H9 (cell line): ENCODE results near the gene KRTAP2-3. TPM values are rescaled to one million over a fixed set of nuclear protein-coding genes. Genes with fewer than 3 reads are reported as not detected.
"Not testable (repeated sequence)": the region's sequence is repeated elsewhere in the genome, so short reads cannot be mapped to it uniquely, and the experiment has no call there.

Source experiments
- DNase-seq: peaks from one replicate; pipeline ENCODE4 v3.0.0-alpha.2; 2017
- H2AFZ ChIP-seq: one replicate; pipeline ENCODE4 v1.6.1; 2013; ENCODE audit warnings: mild to moderate bottlenecking, low read length, control low read depth, moderate library complexity
- H2AK5ac ChIP-seq: 2 replicates; pipeline ENCODE4 v1.6.1; 2013; ENCODE audit warnings: low read length, control low read depth, mixed read lengths; ENCODE audit not compliant: insufficient read length
- H2BK120ac ChIP-seq: one replicate; pipeline ENCODE4 v1.6.1; 2013; ENCODE audit warnings: low read depth, mild to moderate bottlenecking, low read length, control low read depth, inconsistent platforms; ENCODE audit not compliant: poor library complexity, severe bottlenecking
- H2BK12ac ChIP-seq: 2 replicates; pipeline ENCODE4 v1.6.1; 2013; ENCODE audit warnings: low read length, control low read depth, mixed read lengths, low read depth; ENCODE audit not compliant: insufficient read length
- H2BK15ac ChIP-seq: 2 replicates; pipeline ENCODE4 v1.6.1; 2013; ENCODE audit warnings: low read depth, low read length, control low read depth
- H2BK20ac ChIP-seq: one replicate; pipeline ENCODE4 v1.6.1; 2013; ENCODE audit warnings: low read depth, mild to moderate bottlenecking, low read length, control low read depth, inconsistent platforms; ENCODE audit not compliant: poor library complexity, severe bottlenecking
- H2BK5ac ChIP-seq: 2 replicates; pipeline ENCODE4 v1.6.1; 2013; ENCODE audit warnings: low read length, control low read depth, mixed read lengths; ENCODE audit not compliant: insufficient read length
- H3K14ac ChIP-seq: 2 replicates; pipeline ENCODE4 v1.6.1; 2013; ENCODE audit warnings: low read length, control low read depth; ENCODE audit not compliant: insufficient read depth
- H3K18ac ChIP-seq: 2 replicates; pipeline ENCODE4 v1.6.1; 2013; ENCODE audit warnings: low read depth, mild to moderate bottlenecking, mixed read lengths, low read length, control low read depth; ENCODE audit not compliant: insufficient read length
- H3K23ac ChIP-seq: 2 replicates; pipeline ENCODE4 v1.6.1; 2013; ENCODE audit warnings: low read length, control low read depth, mixed read lengths, low read depth; ENCODE audit not compliant: insufficient read length
- H3K23me2 ChIP-seq: 2 replicates; pipeline ENCODE4 v1.6.1; 2013; ENCODE audit warnings: low read depth, mild to moderate bottlenecking, mixed read lengths, low read length, control low read depth; ENCODE audit not compliant: insufficient read length, poor library complexity, severe bottlenecking
- H3K27ac ChIP-seq: 2 replicates; pipeline ENCODE4 v1.5.1; 2013; ENCODE audit warnings: low read length, control low read depth, mixed read lengths, low read depth; ENCODE audit not compliant: insufficient read length
- H3K27me3 ChIP-seq: 2 replicates; pipeline ENCODE4 v1.6.1; 2013; ENCODE audit warnings: low read length, control low read depth, inconsistent platforms; ENCODE audit not compliant: insufficient read depth
- H3K4ac ChIP-seq: 2 replicates; pipeline ENCODE4 v1.6.1; 2013; ENCODE audit warnings: low read depth, mild to moderate bottlenecking, control low read depth, inconsistent platforms, low read length, moderate library complexity
- H3K4me1 ChIP-seq: 2 replicates; pipeline ENCODE4 v1.6.1; 2013; ENCODE audit warnings: low read length, control low read depth, inconsistent platforms; ENCODE audit not compliant: insufficient read depth
- H3K4me2 ChIP-seq: 2 replicates; pipeline ENCODE4 v1.6.1; 2013; ENCODE audit warnings: low read length, control low read depth, mixed read lengths; ENCODE audit not compliant: insufficient read length, insufficient read depth
- H3K56ac ChIP-seq: 2 replicates; pipeline ENCODE4 v1.6.1; 2013; ENCODE audit warnings: low read depth, mild to moderate bottlenecking, mixed read lengths, low read length, control low read depth; ENCODE audit not compliant: insufficient read length
- H3K79me1 ChIP-seq: 2 replicates; pipeline ENCODE4 v1.6.1; 2013; ENCODE audit warnings: low read depth, mild to moderate bottlenecking, moderate library complexity, low read length, control low read depth, inconsistent platforms; ENCODE audit not compliant: insufficient read depth, poor library complexity, severe bottlenecking
- H3K79me2 ChIP-seq: 2 replicates; pipeline ENCODE4 v1.6.1; 2013; ENCODE audit warnings: low read length, control low read depth, inconsistent platforms; ENCODE audit not compliant: insufficient read depth
- H3K9ac ChIP-seq: 2 replicates; pipeline ENCODE4 v1.6.1; 2013; ENCODE audit warnings: low read length, control low read depth, mixed read lengths; ENCODE audit not compliant: insufficient read length; ENCODE audit errors: extremely low read depth
- H3K9me3 ChIP-seq: one replicate; pipeline ENCODE4 v1.6.1; 2013; ENCODE audit warnings: low read depth, low read length, inconsistent platforms; ENCODE audit not compliant: control insufficient read depth
- H3T11ph ChIP-seq: one replicate; pipeline ENCODE4 v1.6.1; 2013; ENCODE audit warnings: mild to moderate bottlenecking, low read length, control low read depth, inconsistent platforms
- H4K20me1 ChIP-seq: one replicate; pipeline ENCODE4 v1.6.1; 2013; ENCODE audit not compliant: control insufficient read depth, insufficient read length, insufficient read depth
- H4K5ac ChIP-seq: 2 replicates; pipeline ENCODE4 v1.6.1; 2013; ENCODE audit warnings: low read depth, mild to moderate bottlenecking, mixed read lengths, low read length, control low read depth; ENCODE audit not compliant: insufficient read length
- H4K8ac ChIP-seq: replicated peaks from 2 replicates; pipeline ENCODE4 v1.6.1; 2013; ENCODE audit warnings: low read length, control low read depth, mixed read lengths, low read depth; ENCODE audit not compliant: insufficient read length
- H4K91ac ChIP-seq: 2 replicates; pipeline ENCODE4 v1.6.1; 2013; ENCODE audit warnings: low read depth, mild to moderate bottlenecking, moderate library complexity, mixed read lengths, low read length, control low read depth; ENCODE audit not compliant: insufficient read length
- H3K27ac Mint-ChIP-seq, 3 experiments: 2 replicates in 2 of 3; 3 replicates in 1 of 3; pipeline ENCODE4 v1.8.0; 2020 to 2021; ENCODE audit warnings: mixed read lengths in 3 of 3, mild to moderate bottlenecking in 1 of 3, moderate library complexity in 1 of 3
- H3K27me3 Mint-ChIP-seq: 2 replicates; pipeline ENCODE4 v1.8.0; 2021; ENCODE audit warnings: low read depth, mild to moderate bottlenecking, moderate library complexity, mixed read lengths
- H3K36me3 Mint-ChIP-seq, 3 experiments: 2 replicates in 2 of 3; 3 replicates in 1 of 3; pipeline ENCODE4 v1.8.0; 2020 to 2021; ENCODE audit warnings: low read depth in 3 of 3, mixed read lengths in 3 of 3; ENCODE audit not compliant: insufficient read depth in 1 of 3
- H3K4me1 Mint-ChIP-seq, 2 experiments: 2 replicates each; pipeline ENCODE4 v1.8.0; 2020; ENCODE audit warnings: mixed read lengths in 2 of 2
- H3K4me3 Mint-ChIP-seq, 2 experiments: 2 replicates in 1 of 2; 3 replicates in 1 of 2; pipeline ENCODE4 v1.8.0; 2020 to 2021; ENCODE audit warnings: mild to moderate bottlenecking in 2 of 2, mixed read lengths in 2 of 2, moderate library complexity in 1 of 2
- H3K9me3 Mint-ChIP-seq, 2 experiments: 2 replicates in 1 of 2; 3 replicates in 1 of 2; pipeline ENCODE4 v1.8.0; 2020; ENCODE audit warnings: mild to moderate bottlenecking in 2 of 2, mixed read lengths in 2 of 2, moderate library complexity in 1 of 2
- CTCF ChIP-seq: fragments of 200-600 bp; sonication (generic); conservative IDR thresholded peaks from 3 replicates; pipeline ENCODE4 v1.8.0; 2021; ENCODE audit warnings: antibody characterized with exemption, mild to moderate bottlenecking
- WGBS: extraction: QIAGEN DNeasy Blood & Tissue Kit; methylation state at CpG from one replicate; pipeline ENCODE4 v1.1.7; 2013; ENCODE audit warnings: missing lambda C conversion rate, low lambda C conversion rate, mixed read lengths; ENCODE audit not compliant: insufficient read length; ENCODE audit errors: extremely low coverage; 5-methylcytosine and 5-hydroxymethylcytosine counted together
- total RNA-seq: library from RNA; stranded (reverse); gene quantifications from 2 replicates; pipeline ENCODE4 v1.2.1, GENCODE V29; 2021

The KRTAP2-3 gene
- total RNA-seq, 1 experiment from 2014 or later: not detected

- Histone ChIP-seq H4K8ac (no peak overlapping the region), H4K20me1 (no peaks in the 10 kb centered on the region), H3K4me2 (no peak overlapping the region), H3K18ac (no peak overlapping the region), H2AK5ac (no peak overlapping the region), H3K27ac (no peak overlapping the region), H3K79me2 (no peaks in the 10 kb centered on the region), H2BK20ac (no peak overlapping the region), H3K23ac (no peak overlapping the region), H3K4ac (no peak overlapping the region), H3K56ac (no peak overlapping the region), H3K14ac (no peak overlapping the region), H2BK15ac (no peak overlapping the region), H3K9me3 (no peaks in the 10 kb centered on the region), H3K4me1 (no peaks in the 10 kb centered on the region), H2BK5ac (no peak overlapping the region), H3K23me2 (no peaks in the 10 kb centered on the region), H2BK12ac (no peak overlapping the region), H3K27me3 (no peaks in the 10 kb centered on the region), H4K91ac (no peak overlapping the region), H2BK120ac (no peak overlapping the region), H2AFZ (no peak overlapping the region), H3K9ac (no peak overlapping the region), H3T11ph (no peak overlapping the region), H3K79me1 (no peaks in the 10 kb centered on the region), H4K5ac (no peak overlapping the region)
- Mint-ChIP-seq H3K27me3 (no peaks in the 10 kb centered on the region), H3K4me1 (peaks cover 4 to 13% of the 10 kb centered on the region in 2 experiments), H3K27ac (no peak overlapping the region), H3K9me3 (no peaks in the 10 kb centered on the region; a peak in 1 of 5 replicates), H3K36me3 (no peaks in the 10 kb centered on the region; a peak in 1 of 7 replicates), H3K4me3 (no peak overlapping the region)
- WGBS: no CpG with 5 or more reads among the region's 1 CpG
- TF ChIP-seq CTCF: no peak
- no peak for DNase-seq
These were observed 2.0 kb upstream of the KRTAP2-3 start for GRCh38 chr17:41061964-41062363.

GRCh38 chr17:41059276-41060051 lies 450 bp downstream of the KRTAP2-3 start:
- H3K23me2 ChIP-seq, H3K27me3 ChIP-seq, H2BK5ac ChIP-seq, H3K9ac ChIP-seq, H3K4me2 ChIP-seq, H2BK120ac ChIP-seq, H3K27ac Mint-ChIP-seq, H3K14ac ChIP-seq, H2BK15ac ChIP-seq, H3T11ph ChIP-seq, H3K27me3 Mint-ChIP-seq, H4K5ac ChIP-seq, H3K27ac ChIP-seq, H3K4me1 Mint-ChIP-seq, H2AFZ ChIP-seq, H3K4me1 ChIP-seq, H3K9me3 Mint-ChIP-seq, H4K20me1 ChIP-seq, H3K9me3 ChIP-seq, H3K23ac ChIP-seq, H3K79me2 ChIP-seq, H3K4ac ChIP-seq, H3K56ac ChIP-seq, H3K18ac ChIP-seq, H3K36me3 Mint-ChIP-seq, H2AK5ac ChIP-seq, H3K79me1 ChIP-seq, H4K8ac ChIP-seq, H2BK12ac ChIP-seq, H4K91ac ChIP-seq, H3K4me3 Mint-ChIP-seq: not testable (repeated sequence)
- H2BK20ac ChIP-seq: peak overlapping the region; percentile 26
- peak; percentile 48 for DNase-seq
- WGBS: no CpG with 5 or more reads among the region's 31 CpGs
